Fibroblast of lung (primary cell): ENCODE data around the gene MSH3. TPM values are rescaled to one million over a fixed set of nuclear protein-coding genes. Genes with fewer than 3 reads are reported as not detected.

Experiments used
- DNase-seq, 2 donors: peaks; one replicate each; pipeline versions ENCODE4 v3.0.0 to v3.0.0-alpha.2; 2010; ENCODE audit warnings: low read depth in 2 of 2
- H2AFZ ChIP-seq: 2 replicates; pipeline ENCODE4 v1.5.1; 2012; ENCODE audit warnings: low read length, control low read depth, inconsistent platforms
- H3K27ac ChIP-seq: 2 replicates; pipeline ENCODE4 v1.5.1; 2011; ENCODE audit warnings: low read length, control low read depth; ENCODE audit not compliant: insufficient read depth
- H3K27me3 ChIP-seq: 2 replicates; pipeline ENCODE4 v1.5.1; 2011; ENCODE audit warnings: mild to moderate bottlenecking, low read length; ENCODE audit not compliant: control insufficient read depth, insufficient read depth
- H3K36me3 ChIP-seq: 2 replicates; pipeline ENCODE4 v1.5.1; 2011; ENCODE audit warnings: low read length; ENCODE audit not compliant: control insufficient read depth, insufficient read depth
- H3K4me1 ChIP-seq: 2 replicates; pipeline ENCODE4 v1.5.1; 2011; ENCODE audit warnings: low read length; ENCODE audit not compliant: control insufficient read depth, insufficient read depth; ENCODE audit errors: extremely low read depth
- H3K4me2 ChIP-seq: 2 replicates; pipeline ENCODE4 v1.5.1; 2011; ENCODE audit warnings: low read length, control low read depth; ENCODE audit not compliant: insufficient read depth; ENCODE audit errors: extremely low read depth
- H3K4me3 ChIP-seq, 4 experiments: fragments of 200-600 bp in 1 of 4; sonication (generic) in 1 of 4; replicated peaks in 1 of 4; 2 replicates each; pipeline ENCODE4 v1.5.1; 2011 to 2016; ENCODE audit warnings: low read length in 4 of 4, low read depth in 3 of 4, mild to moderate bottlenecking in 3 of 4, control low read depth in 2 of 4, inconsistent platforms in 1 of 4, mixed read lengths in 1 of 4; ENCODE audit not compliant: insufficient read depth in 1 of 4; ENCODE audit errors: control extremely low read depth in 1 of 4
- H3K79me2 ChIP-seq: 2 replicates; pipeline ENCODE4 v1.5.1; 2012; ENCODE audit warnings: mild to moderate bottlenecking, low read length, inconsistent platforms; ENCODE audit not compliant: control insufficient read depth, insufficient read depth
- H3K9ac ChIP-seq: 2 replicates; pipeline ENCODE4 v1.5.1; 2011; ENCODE audit warnings: mild to moderate bottlenecking, low read length, control low read depth; ENCODE audit not compliant: insufficient read depth
- H3K9me3 ChIP-seq: 2 replicates; pipeline ENCODE4 v1.5.1; 2012; ENCODE audit warnings: low read depth, low read length; ENCODE audit not compliant: control insufficient read depth, insufficient read depth
- H4K20me1 ChIP-seq: 2 replicates; pipeline ENCODE4 v1.5.1; 2011; ENCODE audit warnings: low read length; ENCODE audit not compliant: control insufficient read depth, insufficient read depth; ENCODE audit errors: extremely low read depth
- EZH2 ChIP-seq: IDR thresholded peaks from 2 replicates; pipeline ENCODE4 v1.5.1; 2012; ENCODE audit warnings: low read length, control low read depth, mild to moderate bottlenecking; ENCODE audit errors: missing control alignments
- polyA plus RNA-seq, 2 donors: library from polyadenylated mRNA; depleted of rRNA in 1 of 2; stranded (reverse) in 1 of 2; unstranded in 1 of 2; fragments of >200 nt; gene quantifications; 2 replicates each; pipeline ENCODE4 v1.2.1, GENCODE V29; 2011 to 2012; ENCODE audit warnings: missing spikeins in 1 of 2
- total RNA-seq: library from RNA; depleted of rRNA; stranded (reverse); fragments of >200 nt; gene quantifications from 2 replicates; pipeline ENCODE4 v1.2.1, GENCODE V29; 2014
- TF ChIP-seq, protein P1 (sequence below), 2 donors: IDR thresholded peaks in 1 of 2; conservative IDR thresholded peaks in 1 of 2; 1 replicate in 1 of 2; 2 replicates in 1 of 2; pipeline ENCODE4 v1.5.1; 2011 to 2012; ENCODE audit warnings: low read length in 2 of 2, control low read depth in 1 of 2, inconsistent platforms in 1 of 2, low read depth in 1 of 2, mild to moderate bottlenecking in 1 of 2

Gene MSH3
- total and polyA plus RNA-seq, 2 donors (not counting 1 experiment from before 2014, with no cell fraction given) = 9.1 to 14.4 TPM

DNA sequence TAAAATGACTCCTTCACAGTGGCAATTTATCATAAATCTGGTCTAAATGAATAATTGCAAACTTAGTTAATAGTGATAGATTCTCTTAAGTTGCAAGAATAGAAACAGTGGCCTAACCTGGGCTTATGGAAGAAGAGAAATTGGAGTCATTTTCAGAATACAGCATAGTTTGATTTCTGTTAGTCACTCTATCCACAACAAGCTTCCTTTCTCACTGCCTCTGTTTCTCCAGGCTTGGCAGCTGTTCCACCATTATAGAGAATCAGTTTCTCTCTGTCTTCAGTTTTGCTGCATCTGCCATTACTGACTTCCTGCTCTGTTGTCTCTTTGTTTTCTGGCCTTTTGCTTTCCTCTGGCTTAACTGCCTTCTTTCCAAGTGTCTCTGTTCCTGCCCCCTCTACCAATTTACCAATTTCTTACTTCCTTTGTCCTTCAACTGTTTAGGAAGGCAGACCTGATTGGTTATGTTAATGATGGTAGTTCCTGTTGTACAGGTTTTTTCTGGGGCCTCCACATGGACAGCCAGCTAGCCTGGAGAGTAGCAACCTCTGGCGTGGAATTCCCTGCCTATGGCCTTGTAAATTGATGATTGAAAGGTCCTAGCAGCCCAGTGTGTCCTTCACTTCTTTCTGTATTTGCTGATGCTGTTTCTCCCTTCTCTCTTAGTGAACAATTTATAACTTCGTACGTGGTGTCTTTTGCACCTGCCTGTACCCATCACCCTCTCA, 229.8 kb downstream of the MSH3 start:
- Histone ChIP-seq H3K9ac (no peak overlapping the region), H3K27ac (no peak overlapping the region), H3K9me3 (no peaks in the 10 kb centered on the region), H2AFZ (no peak overlapping the region), H3K4me2 (no peak overlapping the region), H3K79me2 (no peaks in the 10 kb centered on the region), H3K36me3 (no peaks in the 10 kb centered on the region), H3K27me3 (no peaks in the 10 kb centered on the region), H3K4me1 (no peaks in the 10 kb centered on the region), H4K20me1 (no peaks in the 10 kb centered on the region), H3K4me3 (no peak overlapping the region)
- TF ChIP-seq, protein P1, sequence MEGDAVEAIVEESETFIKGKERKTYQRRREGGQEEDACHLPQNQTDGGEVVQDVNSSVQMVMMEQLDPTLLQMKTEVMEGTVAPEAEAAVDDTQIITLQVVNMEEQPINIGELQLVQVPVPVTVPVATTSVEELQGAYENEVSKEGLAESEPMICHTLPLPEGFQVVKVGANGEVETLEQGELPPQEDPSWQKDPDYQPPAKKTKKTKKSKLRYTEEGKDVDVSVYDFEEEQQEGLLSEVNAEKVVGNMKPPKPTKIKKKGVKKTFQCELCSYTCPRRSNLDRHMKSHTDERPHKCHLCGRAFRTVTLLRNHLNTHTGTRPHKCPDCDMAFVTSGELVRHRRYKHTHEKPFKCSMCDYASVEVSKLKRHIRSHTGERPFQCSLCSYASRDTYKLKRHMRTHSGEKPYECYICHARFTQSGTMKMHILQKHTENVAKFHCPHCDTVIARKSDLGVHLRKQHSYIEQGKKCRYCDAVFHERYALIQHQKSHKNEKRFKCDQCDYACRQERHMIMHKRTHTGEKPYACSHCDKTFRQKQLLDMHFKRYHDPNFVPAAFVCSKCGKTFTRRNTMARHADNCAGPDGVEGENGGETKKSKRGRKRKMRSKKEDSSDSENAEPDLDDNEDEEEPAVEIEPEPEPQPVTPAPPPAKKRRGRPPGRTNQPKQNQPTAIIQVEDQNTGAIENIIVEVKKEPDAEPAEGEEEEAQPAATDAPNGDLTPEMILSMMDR (conservative IDR thresholded peaks at IDR 0.05 in 1 of 2, IDR thresholded peaks at IDR 0.05 in 1 of 2; ENCODE audit: low read depth in 1 of 2, low read length in 2 of 2) = no peak
- no peak for TF ChIP-seq EZH2
- DNase-seq = no peak

DNA sequence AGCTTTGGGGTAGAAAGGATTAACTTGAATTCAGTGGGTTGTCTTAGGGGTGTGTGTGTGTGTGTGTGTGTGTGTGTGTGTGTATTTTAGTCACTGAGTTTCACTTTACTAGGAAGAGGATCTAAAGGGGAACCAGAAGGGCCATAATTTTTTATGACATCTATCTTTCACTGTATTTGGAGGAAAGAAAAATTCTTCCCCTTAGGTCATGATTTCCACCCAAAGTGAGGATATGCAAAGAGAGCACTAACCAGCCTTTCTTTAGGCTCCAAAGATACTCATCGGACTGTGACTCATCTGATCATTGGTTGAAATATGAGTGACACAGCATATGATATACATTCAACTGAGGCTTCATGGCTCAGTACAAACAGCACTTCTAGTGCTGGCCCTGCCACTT, 230.5 kb downstream of the MSH3 start:
- H3K9ac ChIP-seq = no peak overlapping the region
- H3K27ac ChIP-seq = no peak overlapping the region
- no peak for DNase-seq

DNA sequence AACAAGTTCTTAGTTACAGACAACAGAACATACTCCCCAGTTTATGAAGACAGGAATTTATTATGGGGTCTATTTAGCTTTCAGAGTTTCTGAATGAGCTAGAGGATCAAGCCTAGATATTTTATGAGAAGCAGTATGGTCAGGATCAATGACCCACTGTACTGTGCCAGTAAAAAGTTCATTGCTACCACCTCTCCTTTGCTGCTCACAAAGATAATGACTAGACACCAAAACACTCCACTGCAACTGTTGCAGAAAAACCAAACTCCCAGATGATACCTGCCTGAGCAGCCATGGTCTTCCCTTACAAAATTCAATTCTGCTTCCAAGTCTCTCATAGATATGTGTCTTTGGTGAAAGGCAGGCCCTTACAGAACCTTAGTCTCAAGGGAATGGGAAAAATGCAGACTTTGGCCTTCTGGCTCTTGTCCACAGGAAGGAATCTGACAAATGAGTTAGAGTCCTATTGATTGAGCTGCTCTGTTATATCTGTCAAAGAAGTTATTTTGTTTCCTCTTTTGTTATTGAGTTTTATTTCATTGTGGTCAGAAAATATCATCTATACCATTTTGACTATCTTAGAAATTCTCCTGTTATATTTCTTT, 231.0 kb downstream of the MSH3 start:
- no peak overlapping the region for H3K4me2 ChIP-seq
- no peaks in the 10 kb centered on the region for H3K27me3 ChIP-seq
- H3K4me3 ChIP-seq = no peak overlapping the region
- no peak overlapping the region for H2AFZ ChIP-seq
- no peaks in the 10 kb centered on the region for H3K36me3 ChIP-seq
- no peaks in the 10 kb centered on the region for H3K4me1 ChIP-seq
- peak in 1 of 2 donors; percentile 17 for DNase-seq
- no peaks in the 10 kb centered on the region for H3K79me2 ChIP-seq
- no peaks in the 10 kb centered on the region for H4K20me1 ChIP-seq
- no peaks in the 10 kb centered on the region for H3K9me3 ChIP-seq
- H3K27ac ChIP-seq = no peak overlapping the region
- no peak for TF ChIP-seq EZH2
- TF ChIP-seq, protein P1 (conservative IDR thresholded peaks at IDR 0.05 in 1 of 2, IDR thresholded peaks at IDR 0.05 in 1 of 2; ENCODE audit: low read depth in 1 of 2, low read length in 2 of 2) = no peak
- no peak overlapping the region for H3K9ac ChIP-seq

More for the DNA sequence above, 230.5 kb downstream of the MSH3 start:
- Histone ChIP-seq H3K4me3 (no peak overlapping the region), H3K4me2 (no peak overlapping the region), H3K36me3 (no peaks in the 10 kb centered on the region), H3K9me3 (no peaks in the 10 kb centered on the region), H2AFZ (no peak overlapping the region), H3K4me1 (no peaks in the 10 kb centered on the region), H3K27me3 (no peaks in the 10 kb centered on the region), H4K20me1 (no peaks in the 10 kb centered on the region), H3K79me2 (no peaks in the 10 kb centered on the region)
- TF ChIP-seq, protein P1 (conservative IDR thresholded peaks at IDR 0.05 in 1 of 2, IDR thresholded peaks at IDR 0.05 in 1 of 2; ENCODE audit: low read depth in 1 of 2, low read length in 2 of 2) = no peak
- no peak for TF ChIP-seq EZH2
